D721Med (cell line): Measurements from ENCODE around the gene POPDC3.
A peak's percentile ranks its signal among the peaks of the same experiment; 100 is the strongest.

ENCODE experiments used
- DNase-seq: peaks from one replicate; pipeline ENCODE4 v3.0.0; 2011; ENCODE audit warnings: low spot score; ENCODE audit not compliant: insufficient read length
- FAIRE-seq: peaks from 2 replicates; lab custom pipeline; 2011; peaks lifted over from hg19 to GRCh38; lab: Jason Lieb, UNC
- CTCF ChIP-seq: IDR thresholded peaks from 2 replicates; pipeline ENCODE4 v1.5.1; 2012; ENCODE audit warnings: mild to moderate bottlenecking, control low read depth; ENCODE audit not compliant: insufficient read depth; ENCODE audit errors: missing control alignments

POPDC3 gene

GRCh38 chr6:105151644-105152043 lies 28.2 kb downstream of the POPDC3 start:
- TF ChIP-seq CTCF, result no peak
- FAIRE-seq (no peak), DNase-seq (no peak)

- no peak for TF ChIP-seq CTCF
Measured at GRCh38 chr6:105138141-105138540, 41.7 kb downstream of the POPDC3 start.

GRCh38 chr6:105137388-105137787 lies 42.4 kb downstream of the POPDC3 start:
- TF ChIP-seq CTCF, result no peak
- no peak for DNase-seq
- no peak for FAIRE-seq

More at GRCh38 chr6:105138141-105138540, 41.7 kb downstream of the POPDC3 start:
- DNase-seq (no peak), FAIRE-seq (no peak)

- no peak for TF ChIP-seq CTCF
- DNase-seq (peak; percentile 61), FAIRE-seq (no peak)
Measured at GRCh38 chr6:105136431-105137350, 43.1 kb downstream of the POPDC3 start.

- FAIRE-seq (no peak), DNase-seq (no peak)
- no peak for TF ChIP-seq CTCF
Measured at GRCh38 chr6:105135907-105136430, 43.8 kb downstream of the POPDC3 start.

GRCh38 chr6:105135056-105135455 lies 44.8 kb downstream of the POPDC3 start:
- FAIRE-seq (no peak), DNase-seq (no peak)
- TF ChIP-seq CTCF, result no peak

GRCh38 chr6:105122717-105123116 lies 57.1 kb downstream of the POPDC3 start:
- no peak for TF ChIP-seq CTCF
- FAIRE-seq (no peak), DNase-seq (no peak)
